IPS-11a (cell line): ENCODE data around the gene KRTAP12-2.
"Not testable (repeated sequence)": the region's sequence is repeated elsewhere in the genome, so short reads cannot be mapped to it uniquely, and the experiment has no call there.

ENCODE experiments used
- H3K4me3 ChIP-seq: one replicate; pipeline ENCODE4 v1.5.1; 2013; ENCODE audit warnings: low read depth, low read length, control low read depth

Gene KRTAP12-2

DNA sequence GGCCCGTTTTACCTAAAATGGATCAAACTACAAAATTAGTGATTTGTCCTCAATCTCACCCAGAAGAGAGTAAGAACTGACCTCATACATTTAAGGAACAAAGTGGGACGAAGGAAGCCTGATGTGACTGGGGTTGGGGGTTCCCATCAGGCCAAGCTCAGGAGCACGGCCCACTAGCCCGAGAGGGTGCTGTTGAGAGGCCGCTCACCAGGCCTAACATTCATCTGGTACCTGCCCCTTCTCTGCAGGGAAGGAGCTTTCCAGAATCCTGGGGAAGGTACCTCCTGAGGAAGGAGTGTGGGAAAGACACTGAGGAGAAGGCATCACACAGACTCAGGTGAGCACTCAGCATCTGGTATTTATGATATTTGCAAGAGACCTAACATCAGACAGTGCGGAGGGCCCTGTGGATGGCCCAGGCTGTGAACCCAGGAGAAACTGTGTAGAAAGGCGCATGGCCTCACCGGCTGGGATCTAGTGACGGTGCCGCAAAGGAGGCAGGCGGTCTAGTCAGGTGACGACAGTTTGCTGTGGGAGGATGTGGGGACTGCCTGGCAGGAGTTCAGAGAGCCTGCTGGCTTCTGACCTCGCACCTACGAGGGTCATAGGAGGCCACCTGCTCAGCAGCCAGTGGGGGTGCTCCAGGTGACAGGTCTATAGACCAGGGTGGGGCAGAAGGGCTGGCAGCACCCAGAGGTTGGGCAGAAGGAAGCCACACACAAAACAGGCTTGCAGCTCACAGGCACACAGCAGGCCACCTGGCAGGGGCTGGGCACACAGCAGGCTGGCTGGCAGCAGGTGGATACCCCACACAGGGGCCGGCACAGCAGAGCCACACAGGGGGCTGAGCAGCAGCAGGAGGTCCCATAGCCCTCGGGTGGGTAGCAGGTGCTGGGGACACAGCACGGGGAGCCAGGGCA lies 12.8 kb downstream of the KRTAP12-2 start:
- H3K4me3 ChIP-seq, result no peak overlapping the region

DNA sequence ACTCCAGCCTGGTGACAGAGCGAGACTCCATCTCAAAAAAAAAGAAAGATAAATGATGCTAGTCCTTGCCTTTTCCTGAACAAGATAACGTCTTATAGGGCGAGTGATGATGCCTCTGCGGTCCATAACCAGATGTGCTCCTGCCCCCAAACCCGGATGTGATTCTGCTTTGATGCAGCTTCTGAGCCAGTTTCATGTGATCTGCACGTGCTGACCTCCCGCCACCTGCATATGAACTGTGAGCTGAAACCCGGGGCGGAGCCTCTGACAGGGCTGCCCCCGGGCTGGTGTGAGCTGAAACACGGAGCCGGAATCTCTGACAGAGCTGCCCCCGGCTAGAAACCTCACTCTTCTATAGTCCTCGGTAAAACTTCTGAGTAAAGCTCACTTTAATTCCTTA lies 13.6 kb downstream of the KRTAP12-2 start:
- H3K4me3 ChIP-seq, result no peak overlapping the region

DNA sequence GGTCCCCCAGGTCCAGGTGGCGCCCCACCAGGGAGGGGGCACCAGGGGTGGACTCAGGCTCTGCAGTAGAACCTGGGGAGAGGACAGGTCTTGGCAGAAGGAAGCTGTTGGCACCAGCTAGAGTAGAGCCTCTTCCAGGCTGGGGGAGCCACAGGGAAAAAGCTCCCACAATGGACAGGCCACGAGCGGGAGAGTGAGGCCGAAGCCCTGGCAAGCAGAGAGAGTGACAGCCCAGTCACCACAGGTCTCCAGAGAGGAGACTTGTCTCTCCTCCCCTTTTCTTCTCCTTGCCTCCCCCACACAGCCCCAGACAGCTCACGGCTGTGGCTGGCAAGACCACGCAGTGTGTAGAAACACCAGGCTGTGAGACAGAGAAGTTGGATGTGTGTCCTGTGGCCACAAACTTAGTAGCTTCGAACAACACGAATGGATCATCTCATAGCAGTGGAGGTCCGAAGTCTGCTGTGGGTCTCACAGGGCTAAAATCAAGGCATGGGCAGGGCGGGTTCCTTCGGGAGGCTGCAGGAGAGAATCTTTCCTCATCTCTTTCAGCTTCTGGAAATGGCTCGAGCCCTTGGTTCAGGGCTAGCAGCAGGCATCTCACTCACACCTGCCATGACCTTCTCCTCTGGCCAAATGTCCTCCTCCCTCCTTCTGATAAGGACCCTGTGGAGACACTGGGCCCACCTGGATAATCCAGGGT lies 15.6 kb downstream of the KRTAP12-2 start:
- H3K4me3 ChIP-seq, result no peak overlapping the region

DNA sequence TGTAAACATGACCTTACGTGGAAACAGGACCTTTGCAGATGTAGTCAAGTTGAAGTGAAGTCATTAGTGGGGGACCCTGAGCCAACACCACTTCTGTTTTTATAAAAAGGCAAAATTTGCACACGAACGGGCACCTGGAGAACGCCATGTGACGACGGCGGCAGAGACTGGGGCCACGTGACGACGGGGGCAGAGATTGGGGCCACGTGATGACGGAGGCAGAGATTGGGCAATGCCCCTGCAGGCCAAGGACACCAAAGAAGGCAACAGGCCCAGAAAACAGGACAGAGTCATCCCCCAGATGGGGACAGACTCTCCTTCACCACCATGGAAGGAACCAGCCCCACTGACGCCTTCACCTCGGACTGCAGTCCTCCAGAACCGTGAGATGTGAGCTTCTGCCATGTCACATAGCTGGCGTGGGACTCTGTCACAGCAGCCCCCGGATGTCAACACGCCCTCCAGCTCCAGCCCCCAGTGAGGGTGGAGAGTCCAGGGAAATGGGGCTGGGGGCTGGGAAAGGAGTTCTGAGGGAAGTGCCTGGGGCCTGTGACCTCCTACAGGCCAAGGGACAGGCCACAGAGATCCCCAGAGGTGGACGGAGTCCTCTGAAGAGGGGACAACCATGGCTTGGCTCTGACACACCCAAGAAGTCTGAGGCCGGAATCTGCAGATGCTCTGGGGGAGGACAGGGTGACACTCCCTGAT lies 16.3 kb downstream of the KRTAP12-2 start:
- no peak overlapping the region for H3K4me3 ChIP-seq

DNA sequence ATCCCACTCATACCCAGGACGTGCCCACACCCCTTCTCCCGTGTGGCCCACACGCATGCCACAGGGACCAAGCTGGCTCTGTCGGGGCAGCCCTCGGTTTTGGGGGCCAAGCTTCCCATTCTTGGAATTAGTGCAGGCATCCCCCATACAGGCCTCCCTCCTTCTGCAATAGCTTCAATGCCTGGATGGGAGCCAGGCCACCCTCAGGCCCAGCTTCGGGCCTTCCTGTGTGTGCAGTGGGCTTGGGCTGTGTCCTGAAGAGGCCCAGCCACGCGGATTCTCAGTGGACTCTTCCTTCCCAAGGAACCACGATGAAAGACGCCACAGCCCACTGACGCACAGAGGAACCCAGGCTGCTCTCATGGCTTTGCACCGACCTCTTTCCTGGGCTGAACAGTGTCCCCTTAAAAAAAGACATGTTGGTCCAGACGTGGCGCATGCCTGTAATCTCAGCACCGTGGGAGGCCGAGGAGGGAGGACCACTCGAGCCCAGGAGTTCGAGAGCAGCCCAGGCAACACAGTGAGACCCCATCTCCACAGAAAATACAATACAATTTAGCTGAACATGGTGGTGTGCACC lies 17.1 kb downstream of the KRTAP12-2 start:
- no peak overlapping the region for H3K4me3 ChIP-seq

DNA sequence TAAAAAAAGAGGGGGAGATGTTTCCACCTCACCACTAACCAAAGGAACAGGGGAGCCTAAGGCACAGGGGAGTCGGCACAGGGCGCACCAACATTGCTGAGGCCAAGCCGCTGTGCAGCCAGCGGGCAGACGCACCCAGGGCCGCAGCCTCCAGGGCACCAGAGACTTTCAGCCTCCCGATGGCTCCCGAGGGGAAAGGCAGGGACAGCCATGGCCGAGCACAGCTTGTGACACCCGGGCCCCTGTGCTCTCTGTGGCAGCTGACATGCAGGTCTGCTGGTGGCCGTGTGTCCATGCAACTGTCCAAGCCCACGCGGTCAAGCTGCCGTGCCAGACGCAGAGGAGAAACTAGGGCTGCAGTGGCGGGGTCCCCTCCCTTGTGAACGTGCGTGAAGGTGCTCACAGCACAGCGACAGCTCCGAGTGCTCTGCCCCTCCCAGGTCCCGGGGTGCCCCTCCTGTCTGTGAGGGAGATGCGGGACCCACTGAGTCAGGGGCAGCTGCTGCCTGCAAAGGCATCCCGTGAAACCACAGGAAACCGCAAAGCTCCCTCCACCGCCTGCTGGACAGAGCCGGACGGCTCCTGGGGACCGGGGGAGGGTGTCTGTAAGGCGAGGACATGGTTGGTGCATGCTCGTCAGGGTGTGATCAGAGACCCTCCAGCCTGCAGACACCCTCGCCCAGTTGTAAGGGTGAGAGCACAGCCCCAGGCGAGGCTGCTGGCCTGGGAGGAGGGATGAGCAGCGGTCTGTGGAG lies 18.0 kb downstream of the KRTAP12-2 start:
- no peak overlapping the region for H3K4me3 ChIP-seq

DNA sequence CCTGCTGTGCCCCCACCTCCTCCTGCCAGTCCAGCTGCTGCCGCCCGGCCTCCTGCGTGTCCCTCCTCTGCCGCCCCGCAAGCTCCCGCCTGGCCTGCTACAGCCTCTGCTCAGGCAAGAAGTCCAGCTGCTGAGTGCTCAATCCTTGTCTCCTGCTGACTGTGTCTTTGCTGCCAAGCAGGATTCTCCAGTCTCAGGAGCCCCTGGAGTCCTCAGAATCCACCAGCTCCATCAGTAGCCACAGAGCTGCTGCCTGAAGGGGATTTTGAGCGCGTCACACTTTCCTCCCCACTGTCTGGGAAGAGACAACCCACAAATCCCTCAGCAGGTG lies 19.5 kb downstream of the KRTAP12-2 start:
- H3K4me3 ChIP-seq, result no peak overlapping the region

DNA sequence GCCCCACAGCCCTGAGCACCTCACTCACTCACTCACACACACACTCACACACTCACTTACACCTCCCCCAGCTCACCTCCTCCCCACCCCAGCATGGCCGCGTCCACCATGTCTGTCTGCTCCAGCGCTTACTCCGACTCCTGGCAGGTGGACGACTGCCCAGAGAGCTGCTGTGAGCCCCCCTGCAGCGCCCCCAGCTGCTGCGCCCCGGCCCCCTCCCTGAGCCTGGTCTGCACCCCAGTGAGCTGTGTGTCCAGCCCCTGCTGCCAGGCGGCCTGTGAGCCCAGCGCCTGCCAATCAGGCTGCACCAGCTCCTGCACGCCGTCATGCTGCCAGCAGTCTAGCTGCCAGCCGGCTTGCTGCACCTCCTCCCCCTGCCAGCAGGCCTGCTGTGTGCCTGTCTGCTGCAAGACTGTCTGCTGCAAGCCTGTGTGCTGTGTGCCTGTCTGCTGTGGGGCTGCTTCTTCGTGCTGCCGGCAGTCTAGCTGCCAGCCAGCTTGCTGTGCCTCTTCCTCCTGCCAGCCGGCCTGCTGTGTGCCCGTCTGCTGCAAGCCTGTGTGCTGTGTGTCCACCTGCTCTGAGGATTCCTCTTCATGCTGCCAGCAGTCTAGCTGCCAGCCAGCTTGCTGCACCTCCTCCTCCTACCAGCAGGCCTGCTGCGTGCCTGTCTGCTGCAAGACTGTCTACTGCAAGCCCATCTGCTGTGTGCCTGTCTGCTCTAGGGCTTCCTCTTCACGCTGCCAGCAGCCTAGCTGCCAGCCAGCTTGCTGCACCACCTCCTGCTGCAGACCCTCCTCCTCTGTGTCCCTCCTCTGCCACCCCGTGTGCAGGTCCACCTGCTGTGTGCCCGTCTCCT lies 20.1 kb downstream of the KRTAP12-2 start, which contains the start of gene KRTAP10-11:
KRTAP10-11 (plus strand) TSS at position 49 of the 856 bp plus-strand sequence; CDS start at position 94, 45 bp downstream.
- not testable (repeated sequence) for H3K4me3 ChIP-seq

DNA sequence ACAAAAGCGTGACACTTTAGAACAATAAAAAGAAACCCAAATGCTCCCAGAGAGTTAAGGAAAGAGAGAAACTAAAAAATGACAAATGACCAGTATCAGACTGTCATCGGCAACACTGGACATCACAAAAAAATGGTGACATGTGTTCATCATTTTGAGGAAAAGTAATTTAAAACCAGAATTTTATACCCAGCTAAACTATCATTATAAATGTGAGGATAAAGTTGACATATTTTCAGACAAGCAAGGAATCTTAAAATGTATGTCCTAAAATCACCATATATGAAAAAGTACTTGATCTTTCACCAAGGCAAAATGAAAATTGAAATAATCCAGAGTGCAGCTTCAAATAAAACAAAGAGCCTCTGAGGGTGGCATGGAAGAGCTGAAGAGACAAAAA lies 21.8 kb downstream of the KRTAP12-2 start:
- no peak overlapping the region for H3K4me3 ChIP-seq

DNA sequence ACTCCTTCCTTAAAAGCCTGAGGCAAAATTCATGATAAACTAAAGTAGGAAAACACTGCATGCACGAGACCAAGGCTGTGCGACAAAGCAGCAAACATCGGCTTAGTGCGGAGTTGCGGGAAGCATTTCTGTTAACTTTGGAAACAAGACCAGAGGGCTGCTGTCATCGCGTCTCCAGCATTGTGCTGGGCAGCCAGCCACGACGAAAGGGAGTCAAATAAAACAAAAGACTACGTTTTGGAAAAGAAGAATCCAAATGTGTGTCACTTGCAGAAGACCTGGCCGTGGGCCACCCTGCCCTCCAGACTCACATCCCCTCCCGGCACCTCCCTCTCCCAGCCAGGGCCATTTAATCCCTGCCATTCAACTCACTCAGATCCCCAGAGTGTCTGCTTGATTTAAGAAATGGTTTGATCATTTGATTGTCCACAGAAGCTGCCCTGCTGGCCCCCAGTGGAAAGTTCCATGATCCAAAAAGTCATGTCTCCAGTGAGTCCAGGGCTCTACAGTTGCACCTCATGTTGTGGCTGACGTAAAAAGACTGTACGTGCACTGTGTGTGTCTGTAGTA lies 22.9 kb downstream of the KRTAP12-2 start:
- no peak overlapping the region for H3K4me3 ChIP-seq

DNA sequence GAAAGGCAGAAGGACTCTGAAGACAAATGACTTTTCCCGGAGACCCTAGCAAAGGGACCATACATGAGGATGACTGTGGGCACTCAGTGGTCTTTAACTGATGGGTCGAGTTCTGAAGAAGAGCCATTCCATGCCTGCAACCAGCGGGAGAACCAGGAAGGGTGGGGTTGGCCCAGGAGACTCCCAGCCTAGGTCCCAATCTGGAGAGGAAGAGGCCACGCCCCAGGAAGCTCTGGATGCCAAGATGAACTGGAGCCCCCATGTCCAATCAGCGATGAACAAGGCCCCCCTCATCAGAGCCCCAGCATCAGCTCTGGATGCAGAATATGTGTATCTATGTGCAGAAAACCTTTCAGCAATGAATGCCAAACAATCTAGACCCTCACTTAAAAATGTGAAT lies 26.0 kb downstream of the KRTAP12-2 start:
- no peak overlapping the region for H3K4me3 ChIP-seq

DNA sequence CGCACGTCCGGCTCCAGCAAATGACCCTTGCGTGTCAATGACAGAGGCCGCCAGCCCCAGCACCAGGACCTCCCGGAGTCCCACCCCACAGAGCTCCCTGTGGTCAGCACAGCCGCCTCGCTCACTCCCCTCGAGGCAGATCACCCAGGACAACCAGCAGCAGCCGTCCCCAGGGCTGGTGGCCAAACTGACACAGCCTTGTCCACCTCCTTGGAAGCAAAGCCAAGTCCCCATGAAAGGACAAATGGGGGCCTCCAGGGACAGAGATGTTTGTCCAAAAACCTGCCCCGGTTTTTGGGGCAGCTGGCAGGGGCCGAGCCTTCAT lies 27.4 kb downstream of the KRTAP12-2 start:
- no peak overlapping the region for H3K4me3 ChIP-seq

DNA sequence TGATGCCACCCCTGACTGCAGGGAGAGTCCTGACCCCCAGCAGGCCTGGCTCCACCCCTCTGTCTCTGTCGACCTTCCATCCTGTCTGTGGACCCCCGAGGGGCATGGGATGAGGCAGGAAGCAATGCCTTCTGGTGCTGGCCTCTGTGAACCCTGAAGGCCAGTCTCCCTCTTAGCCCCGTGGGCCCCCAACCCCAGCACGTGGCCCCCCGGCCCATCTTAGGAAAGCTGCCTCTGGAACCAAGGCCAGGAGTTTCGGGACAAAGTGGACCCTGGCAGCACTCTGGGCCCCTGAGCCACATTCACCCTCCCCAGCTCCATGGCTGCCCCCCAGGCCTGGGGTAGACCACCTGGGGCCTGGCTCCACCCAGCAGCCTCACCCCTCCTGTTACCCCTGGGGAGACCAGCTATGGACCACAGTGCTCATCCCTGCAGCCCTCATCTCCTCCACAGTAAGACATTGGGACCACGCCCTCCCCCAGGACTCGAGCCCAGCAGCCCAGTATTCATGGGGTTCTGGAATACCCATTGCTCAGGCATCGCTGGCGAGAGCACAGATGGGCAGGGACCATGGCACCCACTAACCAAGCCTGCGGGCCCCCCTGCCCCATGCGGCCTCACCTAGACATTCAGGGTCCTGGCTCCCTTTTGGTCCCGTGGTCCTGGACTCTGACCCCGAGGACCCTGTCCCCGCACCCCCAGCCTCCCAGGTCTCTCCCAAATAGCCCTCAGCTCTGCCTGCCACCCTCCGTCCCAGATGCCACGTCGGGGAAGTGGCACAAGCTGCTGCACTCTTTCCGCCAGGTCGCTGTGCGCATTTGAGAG lies 28.0 kb downstream of the KRTAP12-2 start:
- not testable (repeated sequence) for H3K4me3 ChIP-seq

DNA sequence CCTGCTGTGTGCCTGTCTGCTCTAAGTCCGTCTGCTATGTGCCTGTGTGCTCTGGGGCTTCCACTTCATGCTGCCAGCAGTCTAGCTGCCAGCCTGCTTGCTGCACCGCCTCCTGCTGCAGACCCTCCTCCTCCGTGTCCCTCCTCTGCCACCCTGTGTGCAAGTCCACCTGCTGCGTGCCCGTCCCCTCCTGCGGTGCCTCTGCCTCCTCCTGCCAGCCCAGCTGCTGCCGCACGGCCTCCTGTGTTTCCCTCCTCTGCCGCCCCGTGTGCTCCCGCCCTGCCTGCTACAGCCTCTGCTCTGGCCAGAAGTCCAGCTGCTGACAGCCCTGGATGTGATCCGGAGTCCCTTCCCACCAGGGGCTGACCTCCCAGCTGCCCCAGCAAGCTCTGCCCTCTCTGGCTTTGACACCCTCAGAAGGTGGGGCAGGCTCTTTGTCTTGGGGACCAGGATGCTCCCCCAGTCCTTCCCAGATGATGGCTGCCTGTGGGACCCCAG lies 28.8 kb downstream of the KRTAP12-2 start:
- H3K4me3 ChIP-seq, result not testable (repeated sequence)

DNA sequence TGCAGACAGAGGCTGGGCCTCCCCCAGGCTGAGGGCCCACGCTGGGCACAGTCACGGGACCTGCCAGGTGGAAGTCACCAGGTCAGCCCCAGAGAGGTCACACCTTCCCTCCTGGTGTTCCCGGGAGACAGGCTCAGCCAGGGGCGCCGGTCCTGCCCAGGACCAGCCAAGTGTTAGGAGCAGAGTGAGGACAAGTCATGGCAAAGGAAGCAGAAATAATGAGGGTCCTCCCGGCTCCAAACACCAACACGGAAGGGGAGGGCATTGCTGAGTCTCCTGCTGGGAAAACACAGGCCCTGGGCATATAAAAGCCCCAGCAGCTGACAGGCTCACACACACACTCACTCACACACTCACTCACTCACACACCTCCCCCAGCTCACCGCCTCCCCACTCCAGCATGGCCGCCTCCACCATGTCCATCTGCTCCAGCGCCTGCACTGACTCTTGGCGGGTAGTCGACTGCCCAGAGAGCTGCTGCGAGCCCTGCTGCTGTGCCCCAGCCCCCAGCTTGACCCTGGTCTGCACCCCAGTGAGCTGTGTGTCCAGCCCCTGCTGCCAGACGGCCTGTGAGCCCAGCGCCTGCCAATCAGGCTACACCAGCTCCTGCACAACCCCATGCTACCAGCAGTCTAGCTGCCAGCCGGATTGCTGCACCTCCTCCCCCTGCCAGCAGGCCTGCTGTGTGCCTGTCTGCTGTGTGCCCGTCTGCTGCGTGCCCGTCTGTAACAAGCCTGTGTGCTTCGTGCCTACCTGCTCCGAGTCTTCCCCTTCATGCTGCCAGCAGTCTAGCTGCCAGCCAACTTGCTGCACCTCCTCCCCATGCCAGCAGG lies 29.5 kb downstream of the KRTAP12-2 start, which contains the start of gene KRTAP10-10:
KRTAP10-10 (plus strand) TSS at position 339 of the 833 bp plus-strand sequence; CDS start at position 401, 62 bp downstream.
- no peak within 1 kb of the TSS for H3K4me3 ChIP-seq

DNA sequence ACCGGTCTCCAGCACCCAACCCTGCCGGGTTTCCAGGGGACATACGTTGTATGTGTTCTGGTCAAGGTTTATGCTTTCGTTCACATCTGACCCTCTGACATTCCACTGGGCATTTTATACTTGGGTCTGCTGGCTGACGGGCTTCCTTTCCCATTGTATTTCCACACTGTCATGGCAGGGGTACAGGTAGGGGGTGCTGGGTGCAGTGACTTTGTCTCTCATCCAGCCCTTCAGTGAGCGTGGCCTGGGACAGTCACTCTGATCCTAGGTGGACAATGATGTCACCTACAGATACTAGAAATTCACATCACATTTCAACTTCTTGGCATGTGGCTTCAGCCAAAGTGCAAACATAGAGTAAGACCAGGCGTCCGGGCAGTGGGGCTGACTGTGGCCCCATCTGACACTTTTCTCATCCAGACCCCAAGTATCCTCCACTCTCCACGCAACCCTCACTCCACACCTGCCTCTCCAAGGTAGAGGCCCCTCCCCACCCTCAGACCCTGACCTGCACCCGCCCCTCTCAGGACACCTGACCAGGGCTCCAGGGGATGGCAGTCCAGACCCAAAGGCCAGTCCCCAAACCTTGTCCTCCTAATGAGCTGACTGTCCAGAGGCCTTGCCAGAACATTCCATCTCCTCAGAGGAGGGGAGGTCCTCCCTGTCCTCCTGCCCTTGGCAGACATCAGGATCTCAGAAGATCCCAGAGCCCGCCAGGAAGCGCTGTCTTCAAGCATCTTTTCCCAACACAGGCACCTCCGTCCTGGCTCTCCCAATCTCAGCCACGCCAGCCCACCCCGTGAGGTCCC lies 30.3 kb downstream of the KRTAP12-2 start:
- H3K4me3 ChIP-seq, result no peak overlapping the region
